ENCODE measurements around the gene TMEM47. TPM values are rescaled to one million over a fixed set of nuclear protein-coding genes. Genes with fewer than 3 reads are reported as not detected.

The TMEM47 gene
- polyA plus RNA-seq, 2 of the 4 experiments (the other 2 are of a cell fraction) = 0.56 to 1.4 TPM

GRCh38 chrX:34598362-34598761, 58.7 kb downstream of the TMEM47 start:
- CTCF ChIA-PET = no interaction called here
- FAIRE-seq = peak; percentile 28

DNA sequence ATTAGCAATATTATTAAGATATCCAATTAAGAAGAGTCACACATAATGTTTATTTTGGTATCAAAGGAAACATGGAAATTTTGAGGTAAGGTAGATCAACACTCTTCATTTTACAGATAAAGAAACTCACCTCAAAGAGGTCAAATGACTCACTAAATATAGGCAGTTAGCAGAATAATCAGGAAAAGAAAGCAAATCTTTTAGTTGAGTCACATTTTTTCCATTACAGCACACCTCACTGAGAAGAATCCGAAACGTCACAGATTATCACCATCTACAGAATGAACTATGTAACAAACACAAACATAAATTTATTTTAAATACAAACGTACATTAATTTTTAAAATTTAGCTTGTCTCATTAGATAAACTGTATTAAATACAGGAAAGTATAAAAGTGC, 70.1 kb downstream of the TMEM47 start:
- CTCF ChIA-PET = no interaction called here
- H3K4me2 ChIP-seq = no peak overlapping the region

More at GRCh38 chrX:34598362-34598761, 58.7 kb downstream of the TMEM47 start:
- no peak for DNase-seq (ENCODE audit: low read depth in 1 of 2, low spot score in 1 of 2)
- WGBS (ENCODE audit: missing lambda C conversion rate) = 21% methylated on average over 1 of the region's 1 CpG
- H3K27ac ChIP-seq = no peak overlapping the region
- no peaks in the 10 kb centered on the region for H3K9me3 ChIP-seq
- TF ChIP-seq FOXS1 (CRISPR knock-in tag; IDR thresholded peaks at IDR 0.05) (no peak), ZC3H11A (IDR thresholded peaks at IDR 0.05) (no peak), ESRRA (IDR thresholded peaks at IDR 0.05; ENCODE audit: borderline replicate concordance, low read length) (no peak), MAFK (IDR thresholded peaks at IDR 0.05; ENCODE audit: partially characterized antibody) (peak; percentile 82), ZFP36 (IDR thresholded peaks at IDR 0.05; ENCODE audit: borderline replicate concordance, partially characterized antibody) (no peak), PHF8 (IDR thresholded peaks at IDR 0.05; ENCODE audit: borderline replicate concordance, low read depth) (no peak)
- no peak overlapping the region for H3K4me2 ChIP-seq
- H3K4me3 ChIP-seq = no peak overlapping the region
- POLR2A ChIA-PET = no interaction called here
- ATAC-seq = no peak
- H3K4me1 ChIP-seq = no peaks in the 10 kb centered on the region

More for the DNA sequence above, 70.1 kb downstream of the TMEM47 start:
- TF ChIP-seq E2F6 (IDR thresholded peaks at IDR 0.05; ENCODE audit: borderline replicate concordance, low read depth) (no peak), NR3C1 (IDR thresholded peaks at IDR 0.05) (no peak), BCL3 (IDR thresholded peaks at IDR 0.05) (no peak), REST (IDR thresholded peaks at IDR 0.05) (no peak), MAZ (IDR thresholded peaks at IDR 0.05; ENCODE audit: borderline replicate concordance, low read depth, low read length) (no peak), FOSL2 (IDR thresholded peaks at IDR 0.05) (no peak), FOSL2 (CRISPR knock-in tag; IDR thresholded peaks at IDR 0.05) (no peak), POLR2AphosphoS2 (conservative IDR thresholded peaks at IDR 0.05; ENCODE audit: low read length) (no peak), BHLHE40 (IDR thresholded peaks at IDR 0.05; ENCODE audit: low read depth, low read length) (no peak), HOXB13 (CRISPR knock-in tag; IDR thresholded peaks at IDR 0.05; ENCODE audit: low read depth) (no peak), PHF8 (IDR thresholded peaks at IDR 0.05; ENCODE audit: borderline replicate concordance, low read depth) (no peak), MYC (IDR thresholded peaks at IDR 0.05; ENCODE audit: borderline replicate concordance, low read length) (no peak), RNF2 (IDR thresholded peaks at IDR 0.05; ENCODE audit: borderline replicate concordance, low read depth) (no peak), JUNB (IDR thresholded peaks at IDR 0.05) (no peak)
- TF ChIP-seq, protein P1, sequence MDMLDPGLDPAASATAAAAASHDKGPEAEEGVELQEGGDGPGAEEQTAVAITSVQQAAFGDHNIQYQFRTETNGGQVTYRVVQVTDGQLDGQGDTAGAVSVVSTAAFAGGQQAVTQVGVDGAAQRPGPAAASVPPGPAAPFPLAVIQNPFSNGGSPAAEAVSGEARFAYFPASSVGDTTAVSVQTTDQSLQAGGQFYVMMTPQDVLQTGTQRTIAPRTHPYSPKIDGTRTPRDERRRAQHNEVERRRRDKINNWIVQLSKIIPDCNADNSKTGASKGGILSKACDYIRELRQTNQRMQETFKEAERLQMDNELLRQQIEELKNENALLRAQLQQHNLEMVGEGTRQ (IDR thresholded peaks at IDR 0.05) = no peak
- FAIRE-seq (peak; percentile 23), DNase-seq (ENCODE audit: low read depth in 1 of 2, low spot score in 1 of 2) (no peak), ATAC-seq (no peak)
- Histone ChIP-seq H3K4me3 (no peak overlapping the region), H3K27ac (no peak overlapping the region), H3K4me1 (no peaks in the 10 kb centered on the region), H3K9me3 (no peaks in the 10 kb centered on the region)
- 2% methylated on average over 3 of the region's 3 CpGs for WGBS (ENCODE audit: missing lambda C conversion rate)
- POLR2A ChIA-PET = no interaction called here

Measured in A549 (cell line).